ENCODE measurements around the gene C9.
"Not testable (repeated sequence)": the region's sequence is repeated elsewhere in the genome, so short reads cannot be mapped to it uniquely, and the experiment has no call there.

C9 gene

GRCh38 chr5:39256477-39257235 lies 107.6 kb downstream of the C9 start:
- DNase-seq: no peak

GRCh38 chr5:39255406-39255805 lies 108.9 kb downstream of the C9 start:
- DNase-seq: no peak

GRCh38 chr5:39254671-39255070 lies 109.6 kb downstream of the C9 start:
- no peak for DNase-seq

GRCh38 chr5:39253196-39253595 lies 111.1 kb downstream of the C9 start:
- DNase-seq: no peak

- DNase-seq: no peak
Measured at GRCh38 chr5:39249564-39250274, 114.6 kb downstream of the C9 start.

- DNase-seq: no peak
Measured at GRCh38 chr5:39249069-39249468, 115.2 kb downstream of the C9 start.

GRCh38 chr5:39240750-39241149 lies 123.5 kb downstream of the C9 start:
- no peak for DNase-seq

- no peak for DNase-seq
Measured at GRCh38 chr5:39238366-39239105, 125.8 kb downstream of the C9 start.

GRCh38 chr5:39236718-39237117 lies 127.6 kb downstream of the C9 start:
- no peak for DNase-seq

GRCh38 chr5:39235648-39236047 lies 128.6 kb downstream of the C9 start:
- DNase-seq: no peak

GRCh38 chr5:39234494-39234893 lies 129.8 kb downstream of the C9 start:
- not testable (repeated sequence) for DNase-seq
